Measurements from ENCODE around the gene CNKSR1. TPM values are rescaled to one million over a fixed set of nuclear protein-coding genes. Genes with fewer than 3 reads are reported as not detected.

Gene CNKSR1
- total and polyA plus RNA-seq, 2 of the 8 experiments (the other 6 are each of a cell fraction or from before 2014, with no cell fraction given), result 13.9 to 14.5 TPM

DNA sequence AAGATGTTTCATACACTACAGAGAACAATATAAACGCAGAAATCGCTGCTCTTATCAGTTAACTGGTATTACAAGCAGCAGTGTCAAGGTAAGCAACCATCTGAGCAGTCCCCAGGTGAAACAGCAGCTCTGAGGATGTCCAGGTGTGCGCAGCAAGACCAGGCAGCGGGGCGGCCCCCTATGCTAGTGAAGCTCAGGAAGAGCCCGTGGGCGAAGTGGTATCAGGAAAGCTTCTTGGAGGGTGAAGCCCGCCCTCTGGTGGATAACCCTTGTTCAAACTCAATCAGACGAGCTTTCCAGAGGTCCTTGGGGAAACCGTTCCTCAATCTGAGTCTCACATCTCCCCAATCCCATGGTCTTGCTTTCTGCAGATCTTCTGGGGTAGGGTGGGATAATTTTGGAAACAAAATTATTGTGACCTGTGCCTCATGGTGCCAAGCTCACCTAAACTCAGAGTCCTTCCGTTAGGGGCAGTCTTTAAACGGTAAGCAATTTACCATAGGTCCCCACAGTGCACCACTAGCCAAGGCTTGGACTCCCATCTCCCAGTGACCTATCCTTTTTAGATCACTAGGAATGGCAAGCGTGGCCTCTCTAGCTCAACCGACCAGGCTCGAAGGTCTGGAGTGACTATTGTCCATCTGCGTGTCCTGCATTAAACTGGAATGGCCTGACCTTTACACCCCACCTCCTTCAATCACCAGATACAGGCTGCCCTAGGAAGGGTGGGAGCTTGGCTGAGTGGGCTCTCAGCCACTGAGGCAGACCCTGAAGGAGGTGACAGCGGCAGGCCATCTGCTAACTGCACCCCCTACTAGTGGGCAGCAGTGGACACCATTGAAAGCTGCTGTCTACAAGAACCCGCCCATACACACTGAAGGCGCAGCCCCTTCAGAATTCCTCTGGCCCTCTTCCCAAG lies 32.0 kb upstream of the CNKSR1 start:
- Histone ChIP-seq H3K79me1 (ENCODE audit: low read depth, low read length) (no peaks in the 10 kb centered on the region), H4K8ac (ENCODE audit: extremely low read depth, insufficient read depth, low read length) (no peak overlapping the region), H3K4ac (replicated peaks; ENCODE audit: insufficient read length, low read depth, low read length) (no peak overlapping the region), H2BK15ac (ENCODE audit: low read length) (no peak overlapping the region), H3K4me2 (ENCODE audit: insufficient read depth in 1 of 2, low read depth in 2 of 2, low read length in 2 of 2) (no peak overlapping the region), H3K23ac (ENCODE audit: insufficient read length) (no peak overlapping the region), H2AK5ac (ENCODE audit: low read depth, low read length) (no peak overlapping the region), H2BK12ac (ENCODE audit: low read depth, low read length) (0 out of 2 replicates have a peak overlapping the region, but pooled peaks have one; percentile 61), H2BK120ac (replicated peaks; ENCODE audit: low read depth, low read length) (no peak overlapping the region), H3K27me3 (replicated peaks in 1 of 4; ENCODE audit: control insufficient read depth in 3 of 4, extremely low read depth in 1 of 4, insufficient read depth in 3 of 4, low read length in 3 of 4) (peaks cover 0 to 10% (median 4%) of the 10 kb centered on the region in 4 experiments; a peak in 4 of 7 replicates), H3K4me3 (ENCODE audit: extremely low read depth in 1 of 4, insufficient read depth in 2 of 4, low read depth in 3 of 4, low read length in 4 of 4) (no peak overlapping the region), H3K56ac (replicated peaks; ENCODE audit: insufficient read length, low read depth, low read length) (no peak overlapping the region), H3K23me2 (ENCODE audit: low read depth, low read length) (no peaks in the 10 kb centered on the region), H3K36me3 (ENCODE audit: control insufficient read depth in 2 of 4, insufficient read depth in 4 of 4, low read length in 3 of 4) (no peaks in the 10 kb centered on the region), H4K20me1 (replicated peaks in 1 of 2; ENCODE audit: control insufficient read depth in 1 of 2, insufficient read depth in 2 of 2, low read length in 2 of 2) (no peaks in the 10 kb centered on the region), H3K14ac (ENCODE audit: insufficient read length) (no peak overlapping the region), H2BK5ac (ENCODE audit: low read depth, low read length) (no peak overlapping the region), H3K9ac (replicated peaks in 1 of 4; ENCODE audit: extremely low read depth in 1 of 4, low read depth in 3 of 4, low read length in 3 of 4) (no peak overlapping the region), H3K27ac (ENCODE audit: low read depth, low read length) (no peak overlapping the region), H3K9me3 (ENCODE audit: insufficient read depth in 2 of 2, low read depth in 1 of 2, low read length in 1 of 2) (no peaks in the 10 kb centered on the region), H4K91ac (replicated peaks; ENCODE audit: insufficient read length, low read length) (no peak overlapping the region), H2AFZ (ENCODE audit: low read length) (no peak overlapping the region), H3K79me2 (ENCODE audit: control insufficient read depth in 1 of 2, insufficient read depth in 2 of 2, low read length in 2 of 2) (no peaks in the 10 kb centered on the region), H3K4me1 (replicated peaks in 1 of 4; ENCODE audit: control insufficient read depth in 3 of 4, insufficient read depth in 4 of 4, low read length in 3 of 4) (no peaks in the 10 kb centered on the region), H3K18ac (ENCODE audit: extremely low read depth, low read length) (no peak overlapping the region), H2BK20ac (ENCODE audit: low read length) (no peak overlapping the region), H4K5ac (ENCODE audit: insufficient read length, low read depth, low read length) (no peak overlapping the region)
- POLR2A ChIA-PET (ENCODE audit: partially characterized antibody), result interaction anchor here (0.8 to 1.6 kb wide), 7 partner anchors 10 to 110 kb away, joined by 3 to 9 read pairs (median 3); partner anchors contain the start of gene PDIK1L
- CTCF ChIA-PET (ENCODE audit: partially characterized antibody), result interaction anchor here (0.6 to 11.2 kb wide), 43 partner anchors 8 to 1801 kb away, joined by 3 to 154 read pairs (median 5); partner anchors contain the start of genes C1orf232, CATSPER4, CEP85 and CNKSR1
- peak in 1 of 2 experiments; percentile 85 for DNase-seq (ENCODE audit: low read depth in 1 of 2, low spot score in 2 of 2)
- FAIRE-seq, result peak; percentile 93
- WGBS, 2 experiments (ENCODE audit: extremely low coverage in 1 of 2, insufficient coverage in 1 of 2, insufficient read length in 1 of 2, insufficient replicate concordance in 2 of 2, low coverage in 1 of 2, low lambda C conversion rate in 2 of 2, missing lambda C conversion rate in 1 of 2), result 32% methylated on average over 19 of the region's 19 CpGs; no CpG with 5 or more reads in 1 of the 2 experiments
- TF ChIP-seq RAD21 (IDR thresholded peaks at IDR 0.05 in 1 of 2, conservative IDR thresholded peaks at IDR 0.05 in 1 of 2; ENCODE audit: low read depth in 2 of 2, low read length in 2 of 2) (peak; percentile 86 to 91), JUND (IDR thresholded peaks at IDR 0.05; ENCODE audit: low read length) (no peak), TBP (IDR thresholded peaks at IDR 0.05; ENCODE audit: low read depth, low read length) (peak; percentile 30; the same call in 1 of the 2 replicates), NANOG (IDR thresholded peaks at IDR 0.05; ENCODE audit: insufficient read depth, low read depth, low read length, poor library complexity, severe bottlenecking) (no peak), HDAC2 (IDR thresholded peaks at IDR 0.05; ENCODE audit: borderline replicate concordance in 1 of 2, low read depth in 2 of 2, low read length in 2 of 2) (0 out of 4 replicates have a peak, but pooled peaks of 1 of the 2 experiments have one; percentile 41), YY1 (IDR thresholded peaks at IDR 0.05; ENCODE audit: low read depth, low read length) (0 out of 2 replicates have a peak, but pooled peaks have one; percentile 25)
- TF ChIP-seq, protein P1, sequence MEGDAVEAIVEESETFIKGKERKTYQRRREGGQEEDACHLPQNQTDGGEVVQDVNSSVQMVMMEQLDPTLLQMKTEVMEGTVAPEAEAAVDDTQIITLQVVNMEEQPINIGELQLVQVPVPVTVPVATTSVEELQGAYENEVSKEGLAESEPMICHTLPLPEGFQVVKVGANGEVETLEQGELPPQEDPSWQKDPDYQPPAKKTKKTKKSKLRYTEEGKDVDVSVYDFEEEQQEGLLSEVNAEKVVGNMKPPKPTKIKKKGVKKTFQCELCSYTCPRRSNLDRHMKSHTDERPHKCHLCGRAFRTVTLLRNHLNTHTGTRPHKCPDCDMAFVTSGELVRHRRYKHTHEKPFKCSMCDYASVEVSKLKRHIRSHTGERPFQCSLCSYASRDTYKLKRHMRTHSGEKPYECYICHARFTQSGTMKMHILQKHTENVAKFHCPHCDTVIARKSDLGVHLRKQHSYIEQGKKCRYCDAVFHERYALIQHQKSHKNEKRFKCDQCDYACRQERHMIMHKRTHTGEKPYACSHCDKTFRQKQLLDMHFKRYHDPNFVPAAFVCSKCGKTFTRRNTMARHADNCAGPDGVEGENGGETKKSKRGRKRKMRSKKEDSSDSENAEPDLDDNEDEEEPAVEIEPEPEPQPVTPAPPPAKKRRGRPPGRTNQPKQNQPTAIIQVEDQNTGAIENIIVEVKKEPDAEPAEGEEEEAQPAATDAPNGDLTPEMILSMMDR (IDR thresholded peaks at IDR 0.05; ENCODE audit: control extremely low read depth in 1 of 3, insufficient read depth in 1 of 3, low read depth in 1 of 3, low read length in 3 of 3), result peak; percentile 49 to 86 (median 79)
